Measurements from ENCODE around the gene PACSIN2.

PACSIN2 gene

DNA sequence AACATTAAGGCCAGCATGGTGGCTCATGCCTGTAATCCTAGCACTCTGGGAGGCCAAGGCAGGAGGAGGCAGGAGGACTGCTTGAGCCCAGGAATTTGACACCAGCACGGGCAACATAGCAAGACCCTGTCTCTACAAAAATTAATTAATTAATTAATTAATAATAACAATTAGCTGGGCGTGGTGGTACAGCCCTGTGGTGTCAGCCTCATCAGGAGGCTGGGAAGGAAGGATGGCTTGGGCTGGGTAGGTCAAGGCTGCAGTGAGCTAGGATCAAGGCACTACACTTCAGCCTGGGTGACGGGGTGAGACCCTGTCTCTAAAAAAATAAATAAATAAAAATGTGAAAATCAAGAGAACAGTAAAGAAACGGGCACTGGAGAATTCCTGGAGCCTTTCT is 159.2 kb downstream of the PACSIN2 start:
- no peak for DNase-seq
- H3K4me1 Mint-ChIP-seq, result peaks cover 22% of the 10 kb centered on the region
- no peaks in the 10 kb centered on the region for H3K36me3 Mint-ChIP-seq (ENCODE audit: low read depth)
- peak overlapping the region; percentile 89 for H3K4me3 Mint-ChIP-seq
- TF ChIP-seq, protein P1, sequence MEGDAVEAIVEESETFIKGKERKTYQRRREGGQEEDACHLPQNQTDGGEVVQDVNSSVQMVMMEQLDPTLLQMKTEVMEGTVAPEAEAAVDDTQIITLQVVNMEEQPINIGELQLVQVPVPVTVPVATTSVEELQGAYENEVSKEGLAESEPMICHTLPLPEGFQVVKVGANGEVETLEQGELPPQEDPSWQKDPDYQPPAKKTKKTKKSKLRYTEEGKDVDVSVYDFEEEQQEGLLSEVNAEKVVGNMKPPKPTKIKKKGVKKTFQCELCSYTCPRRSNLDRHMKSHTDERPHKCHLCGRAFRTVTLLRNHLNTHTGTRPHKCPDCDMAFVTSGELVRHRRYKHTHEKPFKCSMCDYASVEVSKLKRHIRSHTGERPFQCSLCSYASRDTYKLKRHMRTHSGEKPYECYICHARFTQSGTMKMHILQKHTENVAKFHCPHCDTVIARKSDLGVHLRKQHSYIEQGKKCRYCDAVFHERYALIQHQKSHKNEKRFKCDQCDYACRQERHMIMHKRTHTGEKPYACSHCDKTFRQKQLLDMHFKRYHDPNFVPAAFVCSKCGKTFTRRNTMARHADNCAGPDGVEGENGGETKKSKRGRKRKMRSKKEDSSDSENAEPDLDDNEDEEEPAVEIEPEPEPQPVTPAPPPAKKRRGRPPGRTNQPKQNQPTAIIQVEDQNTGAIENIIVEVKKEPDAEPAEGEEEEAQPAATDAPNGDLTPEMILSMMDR (IDR thresholded peaks at IDR 0.05), result no peak
- peaks cover 3% of the 10 kb centered on the region for H3K9me3 Mint-ChIP-seq
- H3K27ac Mint-ChIP-seq, result peak overlapping the region; percentile 98
- peaks cover 4% of the 10 kb centered on the region for H3K27me3 Mint-ChIP-seq (ENCODE audit: low read depth, poor library complexity)

DNA sequence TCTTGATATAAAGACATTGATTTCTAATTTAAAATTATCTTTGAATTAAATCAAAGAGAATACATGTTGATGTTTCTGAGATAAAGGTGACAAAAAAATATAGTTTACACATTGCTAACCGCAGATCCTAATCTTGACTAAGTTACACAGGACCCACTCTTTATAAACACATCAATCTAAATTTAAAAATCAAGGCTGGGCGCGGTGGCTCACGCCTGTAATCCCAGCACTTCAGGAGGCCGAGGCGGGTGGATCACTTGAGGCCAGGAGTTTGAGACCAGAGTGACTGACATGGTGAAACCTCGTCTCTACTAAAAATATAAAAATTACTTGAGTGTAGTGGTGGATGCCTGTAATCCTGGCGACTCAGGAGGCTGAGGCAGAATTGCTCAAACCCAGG is 159.7 kb downstream of the PACSIN2 start:
- Mint-ChIP-seq H3K9me3 (peaks cover 3% of the 10 kb centered on the region), H3K36me3 (ENCODE audit: low read depth) (no peaks in the 10 kb centered on the region), H3K27ac (no peak overlapping the region)

DNA sequence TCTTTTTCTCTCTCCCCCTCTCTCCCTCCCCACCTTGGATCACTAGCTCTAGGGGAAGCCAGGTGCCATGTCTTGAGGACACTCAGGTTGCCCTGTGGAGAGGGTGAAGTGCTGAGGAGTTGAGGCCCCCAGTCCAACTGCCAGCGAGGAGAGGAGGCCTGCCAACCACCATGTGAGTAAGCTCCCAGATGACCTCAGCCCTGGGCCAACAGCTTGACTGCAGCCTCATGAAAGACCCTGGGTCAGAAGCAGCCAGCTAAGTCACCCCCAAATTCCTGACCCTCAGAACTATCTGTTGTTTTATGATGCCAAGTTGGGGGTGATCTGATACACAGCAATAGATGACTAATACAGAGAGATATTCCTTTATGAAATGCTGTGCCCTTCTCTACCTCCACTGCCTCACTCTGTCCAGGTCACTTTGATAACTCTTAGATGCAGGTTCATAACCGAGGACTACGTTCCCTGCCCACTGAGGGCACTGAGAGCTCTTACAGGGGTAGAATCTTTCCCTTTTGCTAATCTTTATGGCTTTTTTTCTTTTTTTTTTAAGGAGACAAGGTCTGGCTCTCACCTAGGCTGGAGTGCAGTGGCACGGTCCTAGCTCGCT is 165.9 kb downstream of the PACSIN2 start:
- no peak for DNase-seq
- Mint-ChIP-seq H3K27me3 (ENCODE audit: low read depth, poor library complexity) (no peaks in the 10 kb centered on the region), H3K4me3 (no peak overlapping the region), H3K9me3 (no peaks in the 10 kb centered on the region), H3K27ac (no peak overlapping the region), H3K4me1 (peaks cover 11% of the 10 kb centered on the region), H3K36me3 (ENCODE audit: low read depth) (peaks cover 32% of the 10 kb centered on the region)
- TF ChIP-seq, protein P1 (IDR thresholded peaks at IDR 0.05), result no peak

More for the DNA sequence above, 159.7 kb downstream of the PACSIN2 start:
- Mint-ChIP-seq H3K4me1 (peaks cover 23% of the 10 kb centered on the region), H3K4me3 (peak overlapping the region; percentile 89), H3K27me3 (ENCODE audit: low read depth, poor library complexity) (peaks cover 4% of the 10 kb centered on the region)
- TF ChIP-seq, protein P1 (IDR thresholded peaks at IDR 0.05), result no peak
- no peak for DNase-seq

- peaks cover 11% of the 10 kb centered on the region for H3K4me1 Mint-ChIP-seq
- H3K27ac Mint-ChIP-seq, result no peak overlapping the region
- H3K36me3 Mint-ChIP-seq (ENCODE audit: low read depth), result peaks cover 49% of the 10 kb centered on the region
- H3K9me3 Mint-ChIP-seq, result no peaks in the 10 kb centered on the region
- DNase-seq, result no peak
- peaks cover 7% of the 10 kb centered on the region for H3K27me3 Mint-ChIP-seq (ENCODE audit: low read depth, poor library complexity)
- no peak overlapping the region for H3K4me3 Mint-ChIP-seq
- TF ChIP-seq, protein P1 (IDR thresholded peaks at IDR 0.05), result no peak
Observed at GRCh38 chr22:42847110-42847509, 167.8 kb downstream of the PACSIN2 start.

DNA sequence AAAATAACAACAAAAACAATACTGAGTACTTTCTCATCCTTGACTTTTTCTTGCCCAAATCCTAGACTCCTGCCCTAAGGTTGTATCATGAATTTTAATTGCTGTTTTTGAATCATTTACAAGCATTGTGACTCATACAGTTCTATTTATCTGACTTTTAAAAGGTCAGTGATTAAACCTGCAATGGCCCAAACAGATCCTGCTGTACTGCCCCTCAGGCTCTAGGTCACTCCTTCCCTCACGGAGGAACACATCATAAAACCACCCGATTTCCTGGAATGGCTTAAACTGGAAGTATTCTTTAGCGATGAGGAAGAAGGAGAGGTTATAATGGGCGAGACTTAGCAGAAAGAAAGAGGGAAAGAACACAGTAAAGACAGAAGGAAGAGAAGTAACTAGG is 170.2 kb downstream of the PACSIN2 start:
- Mint-ChIP-seq H3K4me3 (no peak overlapping the region), H3K27ac (no peak overlapping the region), H3K9me3 (no peaks in the 10 kb centered on the region), H3K27me3 (ENCODE audit: low read depth, poor library complexity) (peaks cover 7% of the 10 kb centered on the region), H3K4me1 (peaks cover 7% of the 10 kb centered on the region), H3K36me3 (ENCODE audit: low read depth) (peaks cover 64% of the 10 kb centered on the region)
- no peak for DNase-seq
- TF ChIP-seq, protein P1 (IDR thresholded peaks at IDR 0.05), result no peak

Measured in nephron progenitor cell (in vitro differentiated cells).